MCF 10A (cell line): ENCODE data around the gene ENTPD3. TPM values are rescaled to one million over a fixed set of nuclear protein-coding genes. Genes with fewer than 3 reads are reported as not detected.
A peak's percentile ranks its signal among the peaks of the same experiment; 100 is the strongest.
"Not testable (repeated sequence)": the region's sequence is repeated elsewhere in the genome, so short reads cannot be mapped to it uniquely, and the experiment has no call there.

ENCODE experiments used
- BruUV-seq: library from RNA; stranded (reverse); fragments of 400-500 nt; replicated peaks from 2 replicates; lab custom pipeline; 2021; lab: Mats Ljungman, UMichigan
- CTCF ChIA-PET: fragments of 300-600 bp; sonication (Branson Sonifier 250); formaldehyde crosslinking; extraction: SDS; loops from one replicate; lab custom pipeline; 2021; ENCODE audit warnings: antibody characterized with exemption, inconsistent platforms; lab: Yijun Ruan, JAX
- POLR2A ChIA-PET: fragments of 300-600, 350-650 bp; sonication (Branson Sonifier 250); formaldehyde crosslinking; extraction: SDS; loops from one replicate; lab custom pipeline; 2020; ENCODE audit warnings: antibody characterized with exemption, inconsistent platforms; lab: Yijun Ruan, JAX
- DNase-seq: peaks from one replicate; pipeline ENCODE4 v3.0.0-alpha.2; 2018; ENCODE audit not compliant: unreplicated experiment
- H3K27ac Mint-ChIP-seq: one replicate; pipeline ENCODE4 v1.8.0; 2022; ENCODE audit warnings: mild to moderate bottlenecking, low read depth, mixed read lengths; ENCODE audit not compliant: unreplicated experiment
- H3K27me3 Mint-ChIP-seq: one replicate; pipeline ENCODE4 v1.8.0; 2022; ENCODE audit warnings: mixed read lengths; ENCODE audit not compliant: insufficient read depth, unreplicated experiment
- H3K36me3 Mint-ChIP-seq: one replicate; pipeline ENCODE4 v1.8.0; 2022; ENCODE audit warnings: mild to moderate bottlenecking, moderate library complexity, mixed read lengths; ENCODE audit not compliant: insufficient read depth, unreplicated experiment
- H3K4me1 Mint-ChIP-seq: one replicate; pipeline ENCODE4 v1.8.0; 2022; ENCODE audit warnings: mixed read lengths; ENCODE audit not compliant: insufficient read depth, unreplicated experiment
- H3K4me3 Mint-ChIP-seq: one replicate; pipeline ENCODE4 v1.8.0; 2022; ENCODE audit warnings: mild to moderate bottlenecking, moderate library complexity, mixed read lengths; ENCODE audit not compliant: unreplicated experiment
- H3K9me3 Mint-ChIP-seq: one replicate; pipeline ENCODE4 v1.8.0; 2022; ENCODE audit warnings: mixed read lengths; ENCODE audit not compliant: unreplicated experiment
- CTCF ChIP-seq: fragments of 200-600 bp; IDR thresholded peaks from one replicate; pipeline ENCODE4 v1.8.0; 2022; ENCODE audit warnings: antibody characterized with exemption, mild to moderate bottlenecking; ENCODE audit not compliant: unreplicated experiment
- intact Hi-C: fragments of 100-400 bp; cut with micrococcal nuclease; formaldehyde crosslinking; loops from 2 replicates; pipeline ENCODE4 v1.14.1; 2022
- total RNA-seq: library from RNA; stranded (reverse); gene quantifications from 2 replicates; pipeline ENCODE4 v1.2.3, GENCODE V29; 2022

ENTPD3 gene
- total RNA-seq, 1 experiment from 2014 or later = 0.28 TPM

- POLR2A ChIA-PET = interaction anchor here (0.6 to 3.6 kb wide), 27 partner anchors 10 to 1563 kb away, joined by 3 to 41 read pairs (median 4); partner anchors contain the start of genes RPSA, ZNF619, ZNF620 and ZNF621
- H3K27me3 Mint-ChIP-seq = no peaks in the 10 kb centered on the region
- TF ChIP-seq CTCF = no peak
- intact Hi-C loops = no loop called here
- no peak for DNase-seq
- H3K4me1 Mint-ChIP-seq = peaks cover 13% of the 10 kb centered on the region
- TSS peak; percentile 89 for BruUV-seq
- H3K9me3 Mint-ChIP-seq = no peaks in the 10 kb centered on the region
- peaks cover 53% of the 10 kb centered on the region for H3K36me3 Mint-ChIP-seq
- peak overlapping the region; percentile 94 for H3K4me3 Mint-ChIP-seq
- peak overlapping the region; percentile 99 for H3K27ac Mint-ChIP-seq
- CTCF ChIA-PET = interaction anchor here (0.8 to 1.6 kb wide), 4 partner anchors 22 to 743 kb away, joined by 4 to 5 read pairs (median 4); partner anchors contain the start of gene CTNNB1
These were observed 69.4 kb downstream of the ENTPD3 start for GRCh38 chr3:40456279-40456939.

GRCh38 chr3:40456940-40457823 lies 70.2 kb downstream of the ENTPD3 start, which contains the start of gene RPL14:
Gene RPL14 (plus strand): TSS chr3:40457339. CDS start chr3:40457472, 133 bp downstream.
- ChIA-PET CTCF (interaction anchor here (0.6 to 1.6 kb wide), 8 partner anchors 21 to 742 kb away, joined by 3 to 5 read pairs (median 4); partner anchors contain the start of gene CTNNB1), POLR2A (interaction anchor here (0.6 to 3.6 kb wide), 34 partner anchors 9 to 1605 kb away, joined by 3 to 41 read pairs (median 4); partner anchors contain the start of genes RPSA, ZNF619, ZNF620 and ZNF621)
- DNase-seq = peak; percentile 96
- no peaks in the 10 kb centered on the region for H3K9me3 Mint-ChIP-seq
- peaks cover 61% of the 10 kb centered on the region for H3K36me3 Mint-ChIP-seq
- no peaks in the 10 kb centered on the region for H3K27me3 Mint-ChIP-seq
- H3K4me1 Mint-ChIP-seq = peaks cover 10% of the 10 kb centered on the region
- TF ChIP-seq CTCF = no peak
- H3K4me3 Mint-ChIP-seq = peak within 1 kb of the TSS; percentile 94
- BruUV-seq = no TSS peak
- peak within 1 kb of the TSS; percentile 99 for H3K27ac Mint-ChIP-seq
- intact Hi-C loops = no loop called here

DNA sequence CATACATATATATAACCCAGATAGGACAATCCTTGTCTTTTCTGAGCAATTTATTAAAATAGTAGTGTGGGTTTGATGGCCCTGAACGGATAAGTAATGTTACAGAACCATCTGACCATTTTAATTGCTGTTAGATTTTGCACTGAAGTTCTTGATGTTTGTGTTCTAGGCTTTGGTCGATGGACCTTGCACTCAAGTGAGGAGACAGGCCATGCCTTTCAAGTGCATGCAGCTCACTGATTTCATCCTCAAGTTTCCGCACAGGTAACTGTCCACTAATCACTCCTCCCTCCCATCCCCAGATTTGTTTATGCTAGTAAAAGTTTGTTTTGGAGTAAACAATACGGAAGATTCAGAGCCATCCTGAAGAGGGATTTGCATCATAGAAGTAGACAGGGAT lies 71.5 kb downstream of the ENTPD3 start:
- Mint-ChIP-seq H3K9me3 (no peaks in the 10 kb centered on the region), H3K27me3 (no peaks in the 10 kb centered on the region), H3K36me3 (peaks cover 74% of the 10 kb centered on the region), H3K4me1 (peaks cover 3% of the 10 kb centered on the region), H3K4me3 (peak overlapping the region; percentile 94), H3K27ac (peak overlapping the region; percentile 99)
- no peak for DNase-seq
- ChIA-PET POLR2A (interaction anchor here (0.6 to 3.6 kb wide), 7 partner anchors 19 to 1441 kb away, joined by 3 to 41 read pairs (median 4); partner anchors contain the start of genes ZNF619 and ZNF620), CTCF (interaction anchor here (1.0 to 1.3 kb wide), 2 partner anchors 122 to 130 kb away, joined by 3 read pairs; no protein-coding TSS in a partner anchor)
- BruUV-seq = no TSS peak
- intact Hi-C loops = no loop called here
- TF ChIP-seq CTCF = no peak

DNA sequence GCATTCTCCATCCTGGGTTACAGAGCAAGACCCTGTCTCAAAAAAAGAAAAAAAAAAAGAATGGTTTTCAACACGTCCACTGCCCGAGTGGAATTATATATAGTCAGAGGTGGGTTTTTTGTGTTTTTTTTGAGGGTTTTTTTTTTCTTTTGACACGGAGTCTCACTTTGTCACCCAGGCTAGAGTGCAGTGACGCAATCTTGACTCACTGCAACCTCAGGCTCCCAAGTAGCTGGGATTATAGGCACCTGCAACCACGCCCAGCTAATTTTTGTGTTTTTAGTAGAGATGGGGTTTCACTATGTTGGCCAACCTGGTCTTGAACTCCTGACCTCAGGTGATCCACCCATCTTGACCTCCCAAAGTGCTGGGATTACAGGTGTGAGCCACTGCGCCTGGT lies 73.5 kb downstream of the ENTPD3 start:
- H3K27me3 Mint-ChIP-seq, intact Hi-C loops, H3K4me1 Mint-ChIP-seq, BruUV-seq, H3K4me3 Mint-ChIP-seq, H3K9me3 Mint-ChIP-seq, H3K27ac Mint-ChIP-seq: not testable (repeated sequence)
- POLR2A ChIA-PET = interaction anchor here (0.6 to 1.9 kb wide), 2 partner anchors 9 to 340 kb away, joined by 4 to 5 read pairs; no protein-coding TSS in a partner anchor
- H3K36me3 Mint-ChIP-seq = peaks cover 87% of the 10 kb centered on the region
- DNase-seq = peak; percentile 62
- CTCF ChIA-PET = interaction anchor here (1.6 kb wide), 1 partner anchor 11 kb away, joined by 8 read pairs; no protein-coding TSS in a partner anchor
